Keratinocyte (primary cell): ENCODE results near the gene TMEM129. TPM values are rescaled to one million over a fixed set of nuclear protein-coding genes. Genes with fewer than 3 reads are reported as not detected.

Experiments used
- DNase-seq: peaks from one replicate; pipeline ENCODE4 v3.0.0-alpha.2; 2011; ENCODE audit warnings: low read depth, missing footprints, low spot score
- FAIRE-seq: peaks from 2 replicates; lab custom pipeline; 2011; peaks lifted over from hg19 to GRCh38; lab: Jason Lieb, UNC
- H2AFZ ChIP-seq: 2 replicates; pipeline ENCODE4 v1.6.0; 2012; ENCODE audit warnings: low read length, control low read depth, inconsistent platforms; ENCODE audit not compliant: control insufficient read depth
- H3K27ac ChIP-seq: 2 replicates; pipeline ENCODE4 v1.5.1; 2011; ENCODE audit warnings: low read length; ENCODE audit not compliant: control insufficient read depth, insufficient read depth
- H3K27me3 ChIP-seq: 3 replicates; pipeline ENCODE4 v1.6.0; 2011; ENCODE audit warnings: low read length; ENCODE audit not compliant: control insufficient read depth, insufficient read depth; ENCODE audit errors: extremely low read depth
- H3K36me3 ChIP-seq, 2 experiments: 2 replicates in 1 of 2; 3 replicates in 1 of 2; pipeline ENCODE4 v1.5.1; 2011; ENCODE audit warnings: low read length in 2 of 2, mild to moderate bottlenecking in 1 of 2; ENCODE audit not compliant: control insufficient read depth in 2 of 2, insufficient read depth in 2 of 2; ENCODE audit errors: extremely low read depth in 1 of 2
- H3K4me1 ChIP-seq: 3 replicates; pipeline ENCODE4 v1.5.1; 2011; ENCODE audit warnings: low read length; ENCODE audit not compliant: control insufficient read depth, insufficient read depth; ENCODE audit errors: extremely low read depth
- H3K4me2 ChIP-seq: 3 replicates; pipeline ENCODE4 v1.6.0; 2011; ENCODE audit warnings: low read depth, low read length; ENCODE audit not compliant: control insufficient read depth, insufficient read depth; ENCODE audit errors: extremely low read depth
- H3K4me3 ChIP-seq, 3 experiments: fragments of 200-600 bp in 1 of 3; sonication (generic) in 1 of 3; 2 replicates in 2 of 3; 3 replicates in 1 of 3; pipeline ENCODE4 v1.5.1; 2011 to 2016; ENCODE audit warnings: low read length in 3 of 3, mild to moderate bottlenecking in 3 of 3, control low read depth in 2 of 3, inconsistent platforms in 1 of 3, low read depth in 1 of 3, mixed read lengths in 1 of 3, mixed run types in 1 of 3, moderate library complexity in 1 of 3; ENCODE audit not compliant: control insufficient read depth in 2 of 3, insufficient read depth in 2 of 3; ENCODE audit errors: extremely low read depth in 1 of 3
- H3K79me2 ChIP-seq: 2 replicates; pipeline ENCODE4 v1.6.0; 2012; ENCODE audit warnings: low read length; ENCODE audit not compliant: control insufficient read depth, insufficient read depth
- H3K9ac ChIP-seq: 3 replicates; pipeline ENCODE4 v1.6.0; 2011; ENCODE audit warnings: low read length; ENCODE audit not compliant: control insufficient read depth, insufficient read depth; ENCODE audit errors: extremely low read depth
- H3K9me1 ChIP-seq: 3 replicates; pipeline ENCODE4 v1.6.0; 2011; ENCODE audit warnings: low read length; ENCODE audit not compliant: control insufficient read depth, insufficient read depth; ENCODE audit errors: extremely low read depth
- H3K9me3 ChIP-seq: 2 replicates; pipeline ENCODE4 v1.5.1; 2012; ENCODE audit warnings: low read depth, low read length; ENCODE audit not compliant: control insufficient read depth
- H4K20me1 ChIP-seq: 3 replicates; pipeline ENCODE4 v1.6.0; 2011; ENCODE audit warnings: low read length; ENCODE audit not compliant: control insufficient read depth, insufficient read depth; ENCODE audit errors: extremely low read depth
- EZH2 ChIP-seq: IDR thresholded peaks from one replicate; pipeline ENCODE4 v1.6.1; 2012; ENCODE audit warnings: inconsistent platforms, mild to moderate bottlenecking, low read length, moderate library complexity
- dilution Hi-C: fragments of 300-500 bp; cut with MboI; formaldehyde crosslinking; loops from one replicate; pipeline ENCODE4 v1.7.0; 2020; ENCODE audit warnings: low sequenced_read_pairs; ENCODE audit not compliant: extremely low pct_ligation_motif_present
- polyA minus RNA-seq, 3 experiments: library from RNA; depleted of rRNA, polyadenylated mRNA; stranded (reverse); fragments of >200 nt; gene quantifications; 1 replicate in 1 of 3; 2 replicates in 1 of 3; 3 replicates in 1 of 3; pipeline ENCODE4 v1.2.3, GENCODE V29; 2011
- polyA plus RNA-seq, 5 experiments: library from polyadenylated mRNA; depleted of rRNA in 3 of 5; stranded (reverse) in 3 of 5; stranded (forward) in 1 of 5; unstranded in 1 of 5; fragments of >200 nt; gene quantifications; 1 replicate in 1 of 5; 2 replicates in 3 of 5; 3 replicates in 1 of 5; pipeline versions ENCODE4 v1.2.1 to v1.2.3, GENCODE V29; 2011 to 2012; ENCODE audit warnings: missing spikeins in 2 of 5, low read depth in 1 of 5, low replicate concordance in 1 of 5
- TF ChIP-seq, protein P1 (sequence below), 3 experiments: IDR thresholded peaks in 1 of 3; conservative IDR thresholded peaks in 1 of 3; optimal IDR thresholded peaks in 1 of 3; 2 replicates in 2 of 3; 3 replicates in 1 of 3; pipeline versions ENCODE3 to v1.5.1; 2011; ENCODE audit warnings: low read length in 3 of 3, mild to moderate bottlenecking in 3 of 3, moderate library complexity in 2 of 3, control low read depth in 1 of 3, inconsistent platforms in 1 of 3; ENCODE audit not compliant: insufficient read depth in 2 of 3; ENCODE audit errors: extremely low read depth in 1 of 3

Gene TMEM129, protein sequence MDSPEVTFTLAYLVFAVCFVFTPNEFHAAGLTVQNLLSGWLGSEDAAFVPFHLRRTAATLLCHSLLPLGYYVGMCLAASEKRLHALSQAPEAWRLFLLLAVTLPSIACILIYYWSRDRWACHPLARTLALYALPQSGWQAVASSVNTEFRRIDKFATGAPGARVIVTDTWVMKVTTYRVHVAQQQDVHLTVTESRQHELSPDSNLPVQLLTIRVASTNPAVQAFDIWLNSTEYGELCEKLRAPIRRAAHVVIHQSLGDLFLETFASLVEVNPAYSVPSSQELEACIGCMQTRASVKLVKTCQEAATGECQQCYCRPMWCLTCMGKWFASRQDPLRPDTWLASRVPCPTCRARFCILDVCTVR
- 11.7 to 30.0 TPM (median 15.3 TPM) in 3 replicates for polyA plus RNA-seq
- polyA plus RNA-seq (2011; ENCODE audit: low read depth) = 2.8 TPM
- 12.4 and 25.7 TPM in 2 replicates for polyA plus RNA-seq (2011; cell fraction: cytosol; rRNA removed)
- 28.0 and 46.3 TPM in 2 replicates for polyA plus RNA-seq (2011; cell fraction: nucleus; rRNA removed)
- polyA plus RNA-seq (2012; ENCODE audit: low replicate concordance) = 16.9 and 20.4 TPM in 2 replicates
- 11.0 to 21.0 TPM (median 16.6 TPM) in 3 replicates for polyA minus RNA-seq
- polyA minus RNA-seq (2011; cell fraction: cytosol; rRNA and poly(A)+ RNA removed) = 50.3 TPM
- polyA minus RNA-seq (2011; cell fraction: nucleus; rRNA and poly(A)+ RNA removed) = 24.2 and 26.2 TPM in 2 replicates

GRCh38 chr4:1721003-1721665 is at the start of gene TMEM129, which contains the start of gene TACC3:
Gene TMEM129 (minus strand): TSS chr4:1721323. CDS start chr4:1720837, 486 bp downstream.
Gene TACC3 (plus strand): TSS chr4:1721521. CDS start chr4:1723422, 1,901 bp downstream.
- peak within 1 kb of the TSS; percentile 76 for H3K9ac ChIP-seq
- peaks cover 75% of the 10 kb centered on the region for H3K79me2 ChIP-seq
- no peaks in the 10 kb centered on the region for H3K9me1 ChIP-seq
- peaks cover 22% of the 10 kb centered on the region for H3K4me1 ChIP-seq
- H2AFZ ChIP-seq = peak within 1 kb of the TSS; percentile 84
- H3K27ac ChIP-seq = peak within 1 kb of the TSS; percentile 60
- peaks cover 8% of the 10 kb centered on the region for H4K20me1 ChIP-seq
- peak; percentile 36 for FAIRE-seq
- dilution Hi-C loops = no loop called here
- peak within 1 kb of the TSS; percentile 79 to 81 (median 81) for H3K4me3 ChIP-seq
- H3K9me3 ChIP-seq = no peaks in the 10 kb centered on the region
- H3K36me3 ChIP-seq = peaks cover 6 to 37% of the 10 kb centered on the region in 2 experiments
- TF ChIP-seq EZH2 = no peak
- TF ChIP-seq, protein P1, sequence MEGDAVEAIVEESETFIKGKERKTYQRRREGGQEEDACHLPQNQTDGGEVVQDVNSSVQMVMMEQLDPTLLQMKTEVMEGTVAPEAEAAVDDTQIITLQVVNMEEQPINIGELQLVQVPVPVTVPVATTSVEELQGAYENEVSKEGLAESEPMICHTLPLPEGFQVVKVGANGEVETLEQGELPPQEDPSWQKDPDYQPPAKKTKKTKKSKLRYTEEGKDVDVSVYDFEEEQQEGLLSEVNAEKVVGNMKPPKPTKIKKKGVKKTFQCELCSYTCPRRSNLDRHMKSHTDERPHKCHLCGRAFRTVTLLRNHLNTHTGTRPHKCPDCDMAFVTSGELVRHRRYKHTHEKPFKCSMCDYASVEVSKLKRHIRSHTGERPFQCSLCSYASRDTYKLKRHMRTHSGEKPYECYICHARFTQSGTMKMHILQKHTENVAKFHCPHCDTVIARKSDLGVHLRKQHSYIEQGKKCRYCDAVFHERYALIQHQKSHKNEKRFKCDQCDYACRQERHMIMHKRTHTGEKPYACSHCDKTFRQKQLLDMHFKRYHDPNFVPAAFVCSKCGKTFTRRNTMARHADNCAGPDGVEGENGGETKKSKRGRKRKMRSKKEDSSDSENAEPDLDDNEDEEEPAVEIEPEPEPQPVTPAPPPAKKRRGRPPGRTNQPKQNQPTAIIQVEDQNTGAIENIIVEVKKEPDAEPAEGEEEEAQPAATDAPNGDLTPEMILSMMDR (optimal IDR thresholded peaks at IDR 0.05 in 1 of 3, IDR thresholded peaks at IDR 0.05 in 1 of 3, conservative IDR thresholded peaks at IDR 0.05 in 1 of 3; ENCODE audit: extremely low read depth in 1 of 3, insufficient read depth in 2 of 3, low read length in 3 of 3) = no peak
- DNase-seq = peak; percentile 86
- H3K27me3 ChIP-seq = no peaks in the 10 kb centered on the region
- peak within 1 kb of the TSS; percentile 92 for H3K4me2 ChIP-seq

DNA sequence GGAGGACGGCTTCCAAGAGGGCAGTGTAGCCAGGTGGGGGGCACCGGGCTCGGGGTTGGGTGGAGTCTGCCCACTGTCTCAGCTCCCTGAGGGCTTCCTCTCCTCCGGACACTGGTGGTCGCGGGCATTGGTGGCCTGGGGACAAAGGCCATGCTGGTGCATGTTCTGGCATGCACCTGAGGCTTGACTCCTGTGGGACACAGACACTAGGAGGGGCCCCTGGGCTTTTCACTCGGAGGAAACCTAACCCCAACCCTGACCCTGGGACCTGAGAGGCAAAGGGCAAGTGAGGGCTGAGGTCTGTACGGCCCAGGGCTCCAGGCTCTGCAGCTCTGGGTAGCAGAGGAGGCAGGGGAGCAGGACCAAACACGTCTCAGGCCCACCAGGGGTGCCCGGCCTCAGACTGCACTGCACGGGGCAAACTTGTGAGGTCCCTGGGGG is 49.7 kb upstream of the TMEM129 start:
- Histone ChIP-seq H3K9ac (no peak overlapping the region), H3K36me3 (no peaks in the 10 kb centered on the region), H3K27ac (no peak overlapping the region), H4K20me1 (no peaks in the 10 kb centered on the region), H3K4me3 (no peak overlapping the region), H3K9me3 (no peaks in the 10 kb centered on the region), H3K79me2 (no peaks in the 10 kb centered on the region), H3K4me1 (peaks cover 45% of the 10 kb centered on the region), H2AFZ (no peak overlapping the region), H3K4me2 (no peak overlapping the region), H3K9me1 (no peaks in the 10 kb centered on the region), H3K27me3 (no peaks in the 10 kb centered on the region)
- FAIRE-seq = no peak
- DNase-seq = no peak
- TF ChIP-seq EZH2 = no peak
- TF ChIP-seq, protein P1 (optimal IDR thresholded peaks at IDR 0.05 in 1 of 3, IDR thresholded peaks at IDR 0.05 in 1 of 3, conservative IDR thresholded peaks at IDR 0.05 in 1 of 3; ENCODE audit: extremely low read depth in 1 of 3, insufficient read depth in 2 of 3, low read length in 3 of 3) = no peak
- dilution Hi-C loops = no loop called here
